ENCODE measurements around the gene RASA3.

GRCh38 chr13:114118511-114119123 lies 13.8 kb downstream of the RASA3 start:
- TF ChIP-seq MAX (IDR thresholded peaks at IDR 0.05) (no peak), CTCF (IDR thresholded peaks at IDR 0.05 in 2 of 3, conservative IDR thresholded peaks at IDR 0.05 in 1 of 3; ENCODE audit: borderline replicate concordance in 1 of 3, insufficient read depth in 1 of 3, low read depth in 2 of 3, low read length in 2 of 3) (no peak), EZH2 (IDR thresholded peaks at IDR 0.05) (no peak), POLR2AphosphoS5 (IDR thresholded peaks at IDR 0.05; ENCODE audit: low read depth, low read length) (no peak), ZNF274 (IDR thresholded peaks at IDR 0.05; ENCODE audit: low read depth, low read length) (no peak), CEBPB (IDR thresholded peaks at IDR 0.05; ENCODE audit: low read depth) (no peak), POLR2A (IDR thresholded peaks at IDR 0.05; ENCODE audit: borderline replicate concordance, extremely low read depth, insufficient read depth, insufficient read length) (no peak), TCF7L2 (IDR thresholded peaks at IDR 0.05; ENCODE audit: borderline replicate concordance, extremely low read depth, insufficient read depth, insufficient read length) (no peak), ZFX (IDR thresholded peaks at IDR 0.05) (no peak), RAD21 (IDR thresholded peaks at IDR 0.05; ENCODE audit: low read depth) (no peak), JUND (IDR thresholded peaks at IDR 0.05) (no peak), REST (IDR thresholded peaks at IDR 0.05; ENCODE audit: low read depth) (no peak), EGR1 (IDR thresholded peaks at IDR 0.05; ENCODE audit: low read depth) (no peak), SIN3A (IDR thresholded peaks at IDR 0.05; ENCODE audit: low read depth) (no peak)

All from HCT116 (cell line).